ENCODE data around the gene SRRM5. TPM values are rescaled to one million over a fixed set of nuclear protein-coding genes. Genes with fewer than 3 reads are reported as not detected.

The SRRM5 gene
- total and polyA plus RNA-seq, 2 of the 13 experiments (the other 11 are each of a cell fraction or from before 2014, with no cell fraction given) = 0.11 to 0.16 TPM

- TF ChIP-seq, protein P1, sequence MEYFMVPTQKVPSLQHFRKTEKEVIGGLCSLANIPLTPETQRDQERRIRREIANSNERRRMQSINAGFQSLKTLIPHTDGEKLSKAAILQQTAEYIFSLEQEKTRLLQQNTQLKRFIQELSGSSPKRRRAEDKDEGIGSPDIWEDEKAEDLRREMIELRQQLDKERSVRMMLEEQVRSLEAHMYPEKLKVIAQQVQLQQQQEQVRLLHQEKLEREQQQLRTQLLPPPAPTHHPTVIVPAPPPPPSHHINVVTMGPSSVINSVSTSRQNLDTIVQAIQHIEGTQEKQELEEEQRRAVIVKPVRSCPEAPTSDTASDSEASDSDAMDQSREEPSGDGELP (IDR thresholded peaks at IDR 0.05; ENCODE audit: borderline replicate concordance, low read depth) = peak; percentile 32; the same call in 1 of the 2 replicates
- TF ChIP-seq HBP1 (CRISPR knock-in tag; IDR thresholded peaks at IDR 0.05; ENCODE audit: low read depth) = no peak
- peak; percentile 9; the same call in 1 of the 2 replicates for TF ChIP-seq MED1 (CRISPR knock-in tag; IDR thresholded peaks at IDR 0.05)
- no peak for TF ChIP-seq SMARCC2 (IDR thresholded peaks at IDR 0.05)
- no peak for TF ChIP-seq FIP1L1 (IDR thresholded peaks at IDR 0.05; ENCODE audit: borderline replicate concordance, insufficient read depth, low read depth, low read length)
- TF ChIP-seq ZNF589 (CRISPR knock-in tag; conservative IDR thresholded peaks at IDR 0.05) = no peak
- TF ChIP-seq ZNF83 (CRISPR knock-in tag; IDR thresholded peaks at IDR 0.05; ENCODE audit: borderline replicate concordance) = no peak
- no peak for TF ChIP-seq BATF2 (CRISPR knock-in tag; IDR thresholded peaks at IDR 0.05)
- no peak for TF ChIP-seq ZBTB10 (CRISPR knock-in tag; IDR thresholded peaks at IDR 0.05; ENCODE audit: borderline replicate concordance)
- TF ChIP-seq JDP2 (CRISPR knock-in tag; IDR thresholded peaks at IDR 0.05; ENCODE audit: borderline replicate concordance) = no peak
- no peak for TF ChIP-seq KLF6 (CRISPR knock-in tag; IDR thresholded peaks at IDR 0.05)
- no peak for TF ChIP-seq ZNF720 (CRISPR knock-in tag; IDR thresholded peaks at IDR 0.05)
- TF ChIP-seq ZBTB33 (CRISPR knock-in tag; IDR thresholded peaks at IDR 0.05) = 0 out of 2 replicates have a peak, but pooled peaks have one; percentile 14
- TF ChIP-seq ZNF234 (CRISPR knock-in tag; conservative IDR thresholded peaks at IDR 0.05) = no peak
- peak; percentile 39 for TF ChIP-seq XRCC5 (optimal IDR thresholded peaks at IDR 0.05; ENCODE audit: low read length)
- no peak for TF ChIP-seq PRPF4 (IDR thresholded peaks at IDR 0.05; ENCODE audit: low read depth, low read length, poor library complexity, severe bottlenecking)
- TF ChIP-seq PAWR (CRISPR knock-in tag; IDR thresholded peaks at IDR 0.05; ENCODE audit: borderline replicate concordance) = no peak
- TF ChIP-seq ZNF782 (CRISPR knock-in tag; IDR thresholded peaks at IDR 0.05; ENCODE audit: borderline replicate concordance) = no peak
- no peak; the same call in 1 of the 2 replicates for TF ChIP-seq MXD3 (CRISPR knock-in tag; IDR thresholded peaks at IDR 0.05)
Measured at GRCh38 chr19:43594710-43595604, 16.9 kb upstream of the SRRM5 start (continued).

All from HepG2 (cell line).